ENCODE data around the gene IGSF23. TPM values are rescaled to one million over a fixed set of nuclear protein-coding genes. Genes with fewer than 3 reads are reported as not detected.
"Not testable (repeated sequence)": the region's sequence is repeated elsewhere in the genome, so short reads cannot be mapped to it uniquely, and the experiment has no call there.

Gene IGSF23
- total and polyA plus RNA-seq, 7 donors, result not detected

- 88 to 93% methylated on average over 2 of the region's 2 CpGs for WGBS, 2 donors
- H3K27me3 ChIP-seq, result no peaks in the 10 kb centered on the region
- no peak for DNase-seq
- H3K27ac ChIP-seq, result no peak overlapping the region
- H3K9me3 ChIP-seq, result no peaks in the 10 kb centered on the region
- H3K4me3 ChIP-seq, result no peak overlapping the region
- intact Hi-C loops (cut with DNase I), result no loop called here
- no peaks in the 10 kb centered on the region for H3K4me1 ChIP-seq
- H3K36me3 ChIP-seq, result peaks cover 0 to 3% (median 0%) of the 10 kb centered on the region in 4 donors
- TF ChIP-seq CTCF (IDR thresholded peaks at IDR 0.05) (no peak), POLR2AphosphoS5 (IDR thresholded peaks at IDR 0.05) (no peak), POLR2A (IDR thresholded peaks at IDR 0.05) (no peak), EP300 (IDR thresholded peaks at IDR 0.05) (no peak)
Observed at GRCh38 chr19:44682807-44683206, 69.4 kb downstream of the IGSF23 start.

DNA sequence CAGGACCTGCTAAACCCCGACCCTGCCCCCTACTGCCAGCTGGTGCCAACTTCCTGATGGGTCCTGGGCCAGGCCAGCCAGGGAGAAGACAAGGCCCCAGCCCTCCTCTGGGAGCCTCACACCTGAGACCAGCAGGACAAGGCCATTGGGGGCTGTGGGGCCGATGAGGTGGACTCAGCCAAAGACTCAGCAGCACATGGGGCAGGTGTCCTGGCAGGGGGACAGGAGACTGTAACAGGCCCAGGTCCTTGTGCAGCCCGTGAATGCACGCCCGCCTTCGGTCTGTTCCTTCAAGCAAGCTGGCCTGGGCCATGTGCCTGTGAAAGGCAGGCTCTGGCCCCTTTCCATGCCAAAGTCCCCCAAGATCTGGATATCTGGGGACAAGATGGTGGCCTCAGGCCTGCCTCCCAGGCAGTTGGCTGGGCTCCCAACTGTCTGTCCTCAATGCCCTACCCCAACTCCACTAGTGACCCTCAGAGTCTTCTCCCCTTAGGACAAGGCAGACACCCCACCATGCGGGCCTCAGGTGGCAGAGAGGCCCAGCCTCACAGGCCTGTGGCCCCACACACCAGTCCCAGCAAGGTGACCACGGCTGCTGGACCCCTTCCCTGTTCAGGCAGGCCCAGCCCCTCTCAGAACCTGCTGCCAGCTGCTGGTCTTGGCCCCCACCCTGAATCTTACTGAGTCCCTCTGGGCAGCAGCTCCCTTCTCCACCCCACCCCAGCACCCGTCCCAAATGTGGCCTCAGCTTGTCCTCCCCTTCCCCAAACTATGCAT, 70.3 kb downstream of the IGSF23 start:
- WGBS, 2 donors, result 75 to 78% methylated on average over 9 of the region's 9 CpGs
- peaks cover 0 to 3% (median 0%) of the 10 kb centered on the region in 4 donors for H3K36me3 ChIP-seq

GRCh38 chr19:44684396-44684795, 71.0 kb downstream of the IGSF23 start:
- intact Hi-C loops (cut with DNase I); H3K4me3 ChIP-seq; H3K36me3 ChIP-seq; H3K9me3 ChIP-seq; DNase-seq; H3K4me1 ChIP-seq; H3K27me3 ChIP-seq: not testable (repeated sequence)
- WGBS, 2 donors, result 91% methylated on average over 3 of the region's 3 CpGs
- peak overlapping the region in 1 of 4 donors; percentile 41 for H3K27ac ChIP-seq

More for the DNA sequence above, 70.3 kb downstream of the IGSF23 start:
- no peaks in the 10 kb centered on the region for H3K4me1 ChIP-seq
- H3K9me3 ChIP-seq, result no peaks in the 10 kb centered on the region
- TF ChIP-seq CTCF (IDR thresholded peaks at IDR 0.05), result no peak
- no peak for TF ChIP-seq EP300 (IDR thresholded peaks at IDR 0.05)
- no peak for TF ChIP-seq POLR2A (IDR thresholded peaks at IDR 0.05)
- no peak for TF ChIP-seq POLR2AphosphoS5 (IDR thresholded peaks at IDR 0.05)
- no peak overlapping the region for H3K27ac ChIP-seq
- no peak for DNase-seq
- peaks cover 0 to 3% (median 0%) of the 10 kb centered on the region in 3 donors for H3K27me3 ChIP-seq
- intact Hi-C loops (cut with DNase I), result no loop called here
- no peak overlapping the region for H3K4me3 ChIP-seq

GRCh38 chr19:44684892-44685863, 71.8 kb downstream of the IGSF23 start:
- TF ChIP-seq POLR2A (IDR thresholded peaks at IDR 0.05) (no peak), EP300 (IDR thresholded peaks at IDR 0.05) (no peak), POLR2AphosphoS5 (IDR thresholded peaks at IDR 0.05) (no peak)
- DNase-seq, result no peak
- no peaks in the 10 kb centered on the region for H3K9me3 ChIP-seq
- no peak overlapping the region for H3K4me3 ChIP-seq
- no peaks in the 10 kb centered on the region for H3K4me1 ChIP-seq
- H3K27ac ChIP-seq, result peak overlapping the region in 1 of 4 donors; percentile 41
- 45 to 64% methylated on average over 25 of the region's 25 CpGs for whole genome bisulfite sequencing, 2 donors
- H3K27me3 ChIP-seq, result peaks cover 0 to 3% (median 0%) of the 10 kb centered on the region in 3 donors
- intact Hi-C loops (cut with DNase I), result no loop called here
- H3K36me3 ChIP-seq, result peaks cover 0 to 3% (median 0%) of the 10 kb centered on the region in 4 donors

GRCh38 chr19:44685877-44686276, 72.5 kb downstream of the IGSF23 start:
- TF ChIP-seq POLR2A (IDR thresholded peaks at IDR 0.05) (no peak), EP300 (IDR thresholded peaks at IDR 0.05) (no peak), POLR2AphosphoS5 (IDR thresholded peaks at IDR 0.05) (no peak), CTCF (IDR thresholded peaks at IDR 0.05) (no peak)
- no peak for DNase-seq
- Histone ChIP-seq H3K27me3 (peaks cover 0 to 3% (median 0%) of the 10 kb centered on the region in 3 donors), H3K9me3 (no peaks in the 10 kb centered on the region), H3K36me3 (peaks cover 0 to 3% (median 0%) of the 10 kb centered on the region in 4 donors), H3K27ac (peak overlapping the region in 1 of 4 donors; percentile 41), H3K4me1 (no peaks in the 10 kb centered on the region), H3K4me3 (no peak overlapping the region)
- intact Hi-C loops (cut with DNase I), result no loop called here
- WGBS, 2 donors, result 52 to 74% methylated on average over 4 of the region's 4 CpGs

Small RNAs within 50 kb of the gene (small RNA-seq; reads per million reads assigned to genes)
- 0 reads per million in 3 donors for gene AC243964.1

Other genes starting within 250 kb of the IGSF23 start
- 1 to 10 TPM; 3.2 to 6.3 (median 5.0) TPM for gene ZNF285, start 212.0 kb upstream of the IGSF23 start, total RNA-seq
- 1 to 10 TPM in 2 of 3 donors, under 1 TPM in 1; 0.23 to 1.4 (median 1.2) TPM for gene ZNF285, start 212.0 kb upstream of the IGSF23 start, polyA plus RNA-seq
- 1 to 10 TPM; 3.3 to 6.1 (median 5.0) TPM for gene ZNF229, start 165.1 kb upstream of the IGSF23 start, total RNA-seq
- 1 to 10 TPM in 2 of 3 donors, not detected in 1; 1.2 to 1.3 TPM for gene ZNF229, start 165.1 kb upstream of the IGSF23 start, polyA plus RNA-seq
- gene ZNF180, start 113.0 kb upstream of the IGSF23 start, total RNA-seq, result 10 to 100 TPM in 2 of 4 donors, 1 to 10 TPM in 2; 8.4 to 19.5 (median 10.2) TPM
- gene ZNF180, start 113.0 kb upstream of the IGSF23 start, polyA plus RNA-seq, result 1 to 10 TPM; 2.4 to 4.9 (median 4.8) TPM
- under 1 TPM in 1 of 4 donors, not detected in 3; 0.36 TPM for gene CEACAM20, start 83.9 kb upstream of the IGSF23 start, total RNA-seq
- gene CEACAM20, start 83.9 kb upstream of the IGSF23 start, polyA plus RNA-seq, result under 1 TPM in 1 of 3 donors, not detected in 2; 0.22 TPM
- 10 to 100 TPM in 3 of 4 donors, 1 to 10 TPM in 1; 7.8 to 39.4 (median 14.6) TPM for gene PVR, start 30.3 kb downstream of the IGSF23 start, total RNA-seq
- gene PVR, start 30.3 kb downstream of the IGSF23 start, polyA plus RNA-seq, result 10 to 100 TPM in 1 of 3 donors, 1 to 10 TPM in 2; 3.0 to 19.7 (median 4.6) TPM
- 1 to 10 TPM; 1.3 to 5.3 (median 2.6) TPM for gene CEACAM19, start 57.9 kb downstream of the IGSF23 start, total RNA-seq
- gene CEACAM19, start 57.9 kb downstream of the IGSF23 start, polyA plus RNA-seq, result 1 to 10 TPM in 1 of 3 donors, under 1 TPM in 2; 0.60 to 4.9 (median 0.69) TPM
- gene CEACAM16, start 85.6 kb downstream of the IGSF23 start, total RNA-seq, result not detected
- gene CEACAM16, start 85.6 kb downstream of the IGSF23 start, polyA plus RNA-seq, result not detected
- 10 to 100 TPM; 13.9 to 69.0 (median 25.9) TPM for gene BCL3, start 135.1 kb downstream of the IGSF23 start, total RNA-seq
- gene BCL3, start 135.1 kb downstream of the IGSF23 start, polyA plus RNA-seq, result 100 to 1,000 TPM in 1 of 3 donors, 10 to 100 TPM in 2; 44.4 to 104 (median 64.7) TPM
- not detected for gene CBLC, start 164.3 kb downstream of the IGSF23 start, total RNA-seq
- 10 to 100 TPM; 46.8 to 64.5 (median 58.0) TPM for gene CBLC, start 164.3 kb downstream of the IGSF23 start, polyA plus RNA-seq
- gene BCAM, start 195.5 kb downstream of the IGSF23 start, total RNA-seq, result 10 to 100 TPM in 3 of 4 donors, 1 to 10 TPM in 1; 6.1 to 36.3 (median 13.4) TPM
- gene BCAM, start 195.5 kb downstream of the IGSF23 start, polyA plus RNA-seq, result 10 to 100 TPM in 1 of 3 donors, 1 to 10 TPM in 2; 1.2 to 19.9 (median 2.1) TPM
- gene NECTIN2, start 232.7 kb downstream of the IGSF23 start, total RNA-seq, result 10 to 100 TPM; 16.3 to 39.6 (median 27.3) TPM
- 10 to 100 TPM; 15.6 to 68.6 (median 27.3) TPM for gene NECTIN2, start 232.7 kb downstream of the IGSF23 start, polyA plus RNA-seq

Measured in sigmoid colon (tissue), 7 donors.